ENCODE data around the gene WWC2.

WWC2 gene

DNA sequence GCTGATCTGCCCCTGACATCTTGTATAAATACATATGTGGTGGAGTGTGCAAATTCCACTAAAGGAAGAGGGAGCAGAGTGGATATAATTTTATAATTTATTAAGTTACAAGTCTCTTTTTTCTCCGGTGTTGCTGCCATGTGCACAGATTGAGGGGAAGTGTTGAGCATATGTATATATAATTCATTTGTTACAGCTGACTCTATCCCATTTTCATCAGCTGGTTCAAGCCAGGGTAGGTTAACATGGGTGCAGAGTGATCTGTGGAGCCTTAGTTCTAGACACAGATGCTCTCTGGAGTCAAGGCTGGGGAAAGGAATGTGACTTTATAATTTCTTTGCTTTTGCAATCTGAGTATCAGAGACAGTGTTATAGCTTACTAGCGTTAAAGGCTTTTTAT is 103.5 kb downstream of the WWC2 start:
- DNase-seq (ENCODE audit: low read depth): no peak

DNA sequence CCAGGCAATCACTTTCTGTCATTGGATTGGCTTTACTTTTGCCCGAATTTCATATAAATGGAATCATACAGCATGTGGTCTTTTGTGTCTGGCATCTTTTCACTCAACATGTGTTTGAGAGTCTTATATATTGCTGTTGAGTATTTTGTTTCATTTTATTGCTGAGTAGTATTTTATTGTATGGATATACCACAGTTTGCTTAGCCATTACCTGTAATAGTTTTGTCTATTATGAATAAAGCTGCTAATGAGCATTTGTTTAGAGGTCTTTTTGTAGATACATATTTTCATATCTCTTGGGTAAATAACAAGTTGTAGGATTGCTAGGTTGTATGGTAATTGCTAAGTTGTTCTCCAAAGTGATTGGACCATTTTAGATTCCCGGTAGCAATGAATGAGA is 105.7 kb downstream of the WWC2 start:
- DNase-seq (ENCODE audit: low read depth): no peak

DNA sequence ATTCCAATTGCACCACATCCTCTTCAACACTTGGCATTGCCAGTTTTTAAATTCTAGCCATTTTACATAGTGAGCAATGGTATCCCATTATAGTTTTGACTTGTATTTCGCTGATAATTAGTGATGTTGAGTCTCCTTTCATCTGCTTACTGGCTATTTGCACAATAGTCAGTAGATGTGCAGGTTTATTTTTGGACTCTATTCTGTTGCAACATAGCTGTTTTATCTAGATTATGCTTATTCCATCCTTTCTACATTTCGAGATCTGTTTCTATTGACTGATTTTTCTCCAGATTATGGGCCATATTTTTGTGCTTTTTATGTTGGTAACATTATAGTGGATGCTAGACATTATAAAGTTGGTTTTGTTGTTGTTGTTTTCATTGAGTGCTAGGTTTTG is 106.1 kb downstream of the WWC2 start:
- no peak for DNase-seq (ENCODE audit: low read depth)

DNA sequence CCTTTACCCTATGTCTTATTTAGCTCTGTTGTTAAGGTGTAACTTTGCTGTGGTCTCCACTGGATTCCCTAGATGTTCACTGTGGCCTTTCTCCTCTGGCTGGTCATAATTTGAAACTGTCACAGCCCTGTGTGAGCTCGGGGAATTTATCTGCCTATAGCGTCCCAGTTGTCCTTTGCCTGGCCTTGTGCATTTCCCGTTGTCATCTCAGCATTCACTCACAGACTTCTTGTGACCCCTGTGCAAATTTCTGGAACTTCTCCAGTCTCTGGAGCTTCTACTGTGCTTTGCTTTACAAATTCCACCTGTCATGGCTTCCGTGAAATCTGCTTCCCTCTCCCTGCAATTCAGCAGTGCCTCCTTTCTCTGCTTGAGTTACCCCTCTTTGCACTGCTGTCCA is 106.7 kb downstream of the WWC2 start:
- no peak for DNase-seq (ENCODE audit: low read depth)

DNA sequence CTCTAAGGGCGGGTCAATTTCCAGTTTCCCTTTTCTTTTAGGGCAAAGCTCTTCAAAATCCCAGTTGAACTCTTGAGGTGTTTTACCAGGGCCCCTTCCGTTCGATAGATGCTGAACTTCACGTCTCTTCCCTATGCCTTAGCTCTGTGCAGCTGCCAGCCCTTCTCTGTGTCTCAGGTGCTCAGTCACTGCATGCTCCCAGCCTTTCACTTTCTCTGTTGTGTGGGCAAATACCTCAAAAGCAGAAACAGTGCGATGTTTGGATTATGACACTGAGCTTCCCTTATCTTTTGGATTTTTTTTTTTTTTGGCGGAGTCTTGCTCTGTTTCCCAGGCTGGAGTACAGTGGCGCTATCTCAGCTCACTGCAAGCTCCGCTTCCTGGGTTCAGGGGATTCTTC is 112.5 kb downstream of the WWC2 start:
- no peak for DNase-seq (ENCODE audit: low read depth)

DNA sequence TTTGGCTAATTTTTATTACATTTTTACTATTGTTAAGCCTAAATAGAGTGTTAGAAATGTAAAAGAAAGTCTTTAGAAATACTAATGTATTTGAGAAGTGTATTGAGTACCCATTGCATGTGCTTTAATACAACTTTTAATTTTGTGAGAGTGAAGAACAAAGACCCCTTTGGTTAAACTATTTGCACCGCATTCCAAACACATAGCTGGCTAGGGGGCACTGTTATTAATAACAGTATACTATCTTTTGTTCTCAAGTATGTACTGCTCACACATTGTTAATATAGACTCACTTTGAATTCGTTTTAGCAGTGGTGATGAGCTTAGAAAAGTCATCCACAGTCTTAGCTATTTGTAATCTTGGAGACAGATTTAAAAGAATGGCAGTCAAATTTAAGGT is 114.9 kb downstream of the WWC2 start:
- DNase-seq (ENCODE audit: low read depth): no peak

DNA sequence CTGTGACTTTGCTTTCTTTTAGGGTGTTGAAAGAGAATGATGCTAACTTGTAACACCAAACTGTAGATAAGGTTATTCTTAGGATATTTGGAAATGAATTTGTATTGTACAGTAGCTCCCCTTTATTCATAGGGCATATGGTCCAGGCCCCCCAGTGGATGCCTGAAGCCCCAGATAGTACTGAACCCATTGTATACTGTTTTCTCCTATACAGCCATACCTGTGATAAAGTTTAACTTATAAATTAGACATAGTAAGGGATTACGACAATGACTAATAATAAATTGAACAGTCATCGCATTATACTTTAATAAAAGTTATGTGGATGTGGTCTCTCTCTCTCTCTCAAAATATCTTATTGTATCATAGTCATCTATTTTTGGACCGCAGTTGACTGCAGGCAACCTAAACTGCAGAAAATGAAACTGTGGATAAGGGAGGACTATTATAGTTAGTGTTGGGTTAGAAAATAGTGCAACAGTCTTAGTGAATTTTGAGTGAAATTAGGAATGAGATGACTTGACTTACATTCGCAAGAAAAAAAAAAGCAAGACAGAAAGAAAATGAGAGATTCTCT is 115.9 kb downstream of the WWC2 start:
- no peak for DNase-seq (ENCODE audit: low read depth)

DNA sequence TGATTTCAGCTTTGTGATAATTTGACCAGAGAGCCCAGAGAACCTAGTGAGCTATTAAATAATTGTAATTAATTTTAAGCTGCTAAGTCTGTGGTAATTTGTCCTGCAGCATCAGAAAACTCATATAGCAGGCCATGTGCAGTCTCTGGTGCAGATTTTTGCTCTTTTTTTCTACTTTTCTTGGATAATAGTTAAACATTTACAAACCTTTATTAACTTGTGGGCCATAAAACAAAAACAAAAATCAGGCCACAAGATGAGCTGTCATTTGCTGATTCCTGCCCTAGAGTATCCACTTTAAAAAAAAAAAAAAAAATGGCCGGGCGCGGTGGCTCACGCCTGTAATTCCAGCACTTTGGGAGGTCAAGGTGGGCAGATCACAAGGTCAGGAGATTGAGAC is 121.2 kb downstream of the WWC2 start:
- DNase-seq (ENCODE audit: low read depth): no peak

DNA sequence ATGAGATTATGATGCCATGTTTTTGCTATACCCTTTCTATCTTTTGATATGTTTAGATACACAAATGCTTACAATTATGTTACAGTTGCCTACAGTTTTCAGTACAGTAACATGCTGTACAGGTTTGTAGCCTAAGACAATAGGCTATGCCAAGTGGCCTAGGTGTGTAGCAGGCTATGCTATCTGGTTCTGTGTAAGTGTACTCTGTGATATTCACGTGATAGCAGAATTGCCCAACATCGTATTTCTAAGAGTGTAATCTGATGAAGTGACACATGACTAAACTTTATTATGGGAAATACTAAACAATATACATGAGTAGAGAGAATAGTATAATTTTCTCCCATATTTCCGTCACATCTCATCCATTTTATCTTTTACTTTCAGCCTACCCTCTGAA is 124.0 kb downstream of the WWC2 start:
- DNase-seq (ENCODE audit: low read depth): no peak

DNA sequence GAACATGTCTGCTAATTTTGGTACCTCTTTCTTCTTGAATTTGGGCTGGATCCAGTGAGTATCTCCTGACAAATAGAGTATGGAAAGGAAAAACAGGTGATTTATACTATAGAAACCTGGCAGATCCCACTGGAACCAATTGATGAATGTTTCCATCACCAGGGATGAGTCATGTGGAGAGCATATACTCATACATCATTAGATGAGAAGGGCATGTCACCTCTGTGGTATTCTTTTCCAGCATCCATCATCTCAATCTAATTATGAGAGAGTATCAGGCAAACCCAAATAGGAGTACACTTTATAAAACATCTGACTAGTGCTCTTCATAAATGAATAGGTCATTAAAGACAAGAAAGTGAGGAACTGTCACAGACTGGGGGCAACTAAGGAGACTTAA is 130.3 kb downstream of the WWC2 start:
- no peak for DNase-seq (ENCODE audit: low read depth)

DNA sequence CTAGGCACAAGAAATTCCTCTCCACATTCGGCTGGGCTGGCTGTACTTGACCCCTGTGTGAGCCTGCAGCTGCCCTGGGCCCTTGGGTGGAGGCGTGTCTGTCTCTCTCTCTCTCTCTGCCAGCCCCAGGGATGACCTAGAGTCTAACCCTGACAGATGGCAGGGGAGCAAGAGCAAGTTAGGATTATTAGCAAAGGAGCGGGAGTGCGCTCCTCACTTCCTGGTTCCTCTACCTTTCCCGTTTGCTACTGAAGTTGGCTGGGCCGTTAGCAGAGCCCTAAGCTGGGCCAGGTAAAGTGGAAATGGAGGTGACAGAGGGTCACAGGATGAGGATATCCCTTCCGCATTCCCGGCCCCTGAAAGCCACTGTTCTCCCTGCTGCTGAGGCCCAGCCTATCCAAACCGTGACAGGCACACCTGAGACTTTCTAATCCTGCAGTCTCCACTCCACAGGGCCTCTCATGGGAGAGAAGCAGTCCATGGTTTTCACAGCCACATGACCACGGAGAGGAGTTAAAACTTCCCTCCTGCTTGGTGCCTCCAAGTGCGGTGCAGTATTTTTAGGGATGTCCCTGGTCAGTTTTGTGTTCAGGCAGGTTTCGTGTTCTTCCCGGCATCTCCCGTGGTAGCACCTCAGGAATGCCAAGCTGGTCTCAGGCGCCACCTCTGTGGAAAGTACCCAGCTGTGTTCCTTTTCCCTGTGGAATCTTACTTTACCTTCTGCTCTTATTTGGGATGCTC is 141.7 kb downstream of the WWC2 start:
- no peak for DNase-seq (ENCODE audit: low read depth)

DNA sequence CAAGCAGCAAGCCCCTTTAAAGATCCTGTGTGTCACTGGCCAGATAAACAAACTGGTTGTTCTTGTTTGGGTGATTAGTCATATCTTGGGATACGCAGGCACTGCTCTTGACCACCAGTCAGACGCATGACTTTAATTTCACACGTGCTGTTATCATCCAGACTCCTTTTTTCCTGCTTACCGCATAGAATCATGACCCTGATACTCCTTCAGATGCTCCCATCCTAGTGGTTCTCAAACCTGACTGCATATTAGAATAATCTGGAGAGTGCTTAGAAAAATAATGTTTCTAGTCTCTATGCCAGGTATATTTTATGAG is 142.2 kb downstream of the WWC2 start:
- no peak for DNase-seq (ENCODE audit: low read depth)

DNA sequence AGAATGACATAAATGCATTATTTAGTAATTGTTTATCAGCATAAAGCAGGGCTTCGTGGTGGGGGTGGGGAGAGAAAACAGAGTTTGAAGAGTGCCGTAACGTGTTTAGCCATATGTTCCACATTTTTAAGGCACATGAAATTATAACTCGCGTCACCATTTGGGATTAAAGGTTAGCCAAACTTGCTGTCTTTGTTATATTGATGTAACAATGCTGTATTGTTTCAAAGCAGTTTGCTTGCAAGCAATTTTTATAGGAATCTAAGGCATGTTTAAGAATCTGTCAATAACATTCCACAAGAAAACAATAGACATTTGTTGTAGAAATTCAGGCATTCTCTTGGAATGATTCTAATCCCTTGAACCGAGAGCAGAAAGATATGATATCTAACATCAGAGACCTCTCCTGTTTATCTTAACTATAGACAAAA is 142.7 kb downstream of the WWC2 start:
- DNase-seq (ENCODE audit: low read depth): no peak

DNA sequence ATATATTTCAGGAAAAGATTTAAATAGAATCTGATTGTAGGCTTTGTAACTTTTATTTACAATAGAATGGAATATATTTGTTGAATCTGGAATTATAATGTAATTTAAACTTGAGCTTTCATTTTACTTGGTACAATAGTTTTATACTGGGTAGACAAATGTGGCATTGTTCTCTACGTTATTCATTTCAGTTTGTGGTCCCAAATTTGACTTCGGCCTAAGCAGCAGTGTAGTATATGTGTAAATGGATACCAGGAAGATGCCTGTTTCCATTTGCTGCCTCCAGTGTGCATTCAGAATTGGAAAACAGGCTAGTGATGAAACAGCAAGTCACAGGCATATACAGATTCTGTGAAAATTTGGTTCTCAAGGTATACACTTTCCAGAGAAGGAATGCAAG is 143.2 kb downstream of the WWC2 start:
- DNase-seq (ENCODE audit: low read depth): no peak

DNA sequence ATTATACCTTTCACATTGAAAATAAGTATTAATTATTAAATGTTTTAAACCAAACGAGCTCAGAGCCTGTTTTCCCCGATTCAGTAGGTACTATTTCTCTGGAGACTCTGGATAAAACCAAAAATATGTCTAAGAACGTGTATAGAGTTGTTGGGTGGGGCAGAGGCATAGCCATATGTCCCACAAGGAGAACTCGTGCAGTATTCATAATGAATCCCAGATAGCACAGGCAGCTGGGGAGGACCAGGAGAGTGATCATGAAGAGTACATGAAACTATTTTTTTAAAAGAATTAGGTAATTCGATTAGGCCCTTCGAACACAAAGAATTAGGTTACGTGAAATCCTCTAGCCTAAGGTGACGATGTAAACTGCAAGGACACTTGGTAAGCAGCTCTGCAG is 145.0 kb downstream of the WWC2 start:
- DNase-seq (ENCODE audit: low read depth): no peak

DNA sequence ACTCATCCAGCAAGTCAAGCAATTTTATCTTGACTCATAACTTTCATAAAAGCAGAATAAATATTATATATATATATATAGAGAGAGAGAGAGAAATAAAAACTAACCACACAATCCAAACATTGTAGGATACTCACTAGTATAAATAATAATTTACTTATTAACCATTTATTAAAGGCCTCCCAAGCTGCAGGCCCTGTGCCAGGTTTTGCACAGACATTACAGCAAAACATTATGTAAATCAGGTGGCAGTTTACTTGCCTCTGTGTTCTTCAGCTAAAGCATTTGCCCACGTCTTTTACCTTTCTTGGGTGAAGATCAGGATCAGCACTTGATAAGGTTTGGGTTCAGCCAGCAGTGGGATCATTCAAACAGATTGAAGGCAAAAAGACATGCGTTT is 145.4 kb downstream of the WWC2 start:
- no peak for DNase-seq (ENCODE audit: low read depth)

DNA sequence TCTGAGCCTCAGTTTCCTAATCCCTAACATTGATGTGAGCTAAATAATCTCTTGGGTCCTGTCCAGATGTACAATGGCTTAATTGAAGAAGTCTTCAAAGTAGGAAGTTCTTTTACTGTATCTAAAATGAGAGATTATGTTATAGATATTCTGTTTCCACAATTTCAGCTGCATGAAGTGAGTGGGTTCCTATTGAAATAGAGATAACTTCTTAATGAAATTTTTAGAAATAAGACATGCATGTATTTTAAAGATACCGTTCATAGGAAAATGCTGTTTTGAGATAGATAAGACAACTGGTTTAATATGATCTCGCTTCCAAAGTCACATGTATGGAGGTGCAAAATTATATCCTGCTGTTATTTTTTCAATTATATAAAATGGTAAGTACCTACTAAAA is 149.1 kb downstream of the WWC2 start:
- DNase-seq (ENCODE audit: low read depth): no peak

DNA sequence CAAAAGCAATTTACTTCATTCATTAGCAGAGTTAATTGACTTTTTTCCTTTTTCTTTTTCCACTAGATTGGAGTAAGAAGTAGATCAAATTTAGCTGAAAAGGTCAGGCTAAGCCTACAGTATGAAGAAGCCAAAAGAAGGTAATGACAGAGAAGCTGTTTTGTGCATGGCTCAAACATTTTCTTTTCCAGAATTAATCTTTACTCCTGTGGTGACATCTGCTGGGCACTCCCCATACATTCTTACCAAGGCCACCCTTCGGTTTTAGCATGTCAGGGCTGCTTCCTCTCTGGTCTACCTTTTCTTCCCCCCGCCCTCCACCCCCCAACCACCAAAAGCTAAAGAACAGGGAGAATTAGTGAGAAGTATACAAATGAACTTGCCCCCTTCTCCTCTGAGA is 150.8 kb downstream of the WWC2 start:
- DNase-seq (ENCODE audit: low read depth): no peak

DNA sequence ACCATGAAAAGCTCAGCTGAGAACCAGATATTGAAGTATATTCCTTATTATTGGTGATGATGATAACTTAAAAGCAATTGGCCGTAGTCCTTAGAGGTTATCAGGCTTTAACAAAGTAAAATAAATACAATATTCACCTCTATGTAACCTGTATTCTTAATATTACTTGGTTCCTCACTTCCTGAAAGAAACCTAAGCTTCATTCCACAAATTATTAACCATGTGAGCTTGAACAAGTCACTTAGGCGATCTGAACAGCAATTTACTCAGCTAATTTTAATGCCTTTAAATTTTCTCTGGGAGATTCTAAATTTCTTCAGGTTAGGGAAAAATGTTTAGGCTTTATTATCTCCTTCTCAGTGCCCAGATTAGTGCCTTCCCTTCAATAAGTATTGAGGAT is 151.8 kb downstream of the WWC2 start:
- DNase-seq (ENCODE audit: low read depth): no peak

DNA sequence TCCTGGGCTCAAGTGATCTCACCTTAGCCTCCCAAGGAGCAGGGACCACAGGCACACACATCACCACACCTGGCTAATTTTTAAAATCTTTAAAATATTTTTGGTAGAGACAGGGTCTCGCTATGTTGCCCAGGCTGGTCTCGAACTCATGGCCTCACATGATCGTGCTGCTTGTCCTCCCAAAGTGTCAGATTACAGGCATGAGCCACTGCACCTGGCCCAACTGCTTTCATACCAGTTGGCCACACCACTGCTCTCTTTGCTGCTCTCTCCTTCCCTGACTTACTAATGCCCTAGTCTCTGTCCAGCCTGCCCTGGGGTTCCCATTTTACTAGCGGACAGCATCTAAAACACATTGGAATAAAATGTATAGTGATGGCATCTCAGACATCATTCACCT is 153.9 kb downstream of the WWC2 start:
- no peak for DNase-seq (ENCODE audit: low read depth)

DNA sequence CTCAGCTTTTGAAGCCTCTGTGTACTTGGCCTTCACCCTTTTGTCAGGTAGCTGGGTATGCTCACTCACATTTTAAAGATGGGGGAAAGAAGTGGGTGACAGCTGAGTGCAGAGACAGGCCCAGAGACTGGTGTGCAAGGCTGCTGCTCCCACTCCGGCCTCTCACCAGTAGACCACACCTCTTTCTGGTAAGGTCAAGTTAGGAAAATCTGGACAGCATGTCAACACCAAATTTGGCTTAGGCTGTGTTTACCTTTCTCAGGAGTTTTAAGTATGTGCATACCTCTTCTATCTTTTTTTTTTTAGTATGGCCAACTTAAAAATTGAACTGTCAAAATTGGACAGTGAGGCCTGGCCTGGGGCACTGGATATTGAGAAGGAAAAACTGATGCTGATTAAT is 154.4 kb downstream of the WWC2 start:
- no peak for DNase-seq (ENCODE audit: low read depth)

DNA sequence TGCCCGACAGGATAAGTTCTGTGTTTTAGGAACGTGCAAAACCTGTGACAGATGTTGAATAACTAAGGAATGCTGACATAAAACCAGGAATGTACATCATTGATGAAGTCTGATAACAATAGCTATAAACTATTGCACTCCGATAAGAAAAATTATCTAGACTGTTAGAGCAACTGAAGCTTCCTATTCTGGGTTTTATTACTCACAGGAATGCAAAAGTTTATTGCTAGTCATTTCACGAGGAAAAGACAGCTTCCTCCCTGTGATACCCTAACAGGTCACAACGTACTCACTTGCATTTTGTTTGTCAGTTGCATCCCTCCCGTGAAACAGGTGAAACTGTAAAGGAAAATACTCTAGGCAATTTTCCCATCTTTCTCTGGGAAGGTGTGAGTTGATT is 155.1 kb downstream of the WWC2 start:
- DNase-seq (ENCODE audit: low read depth): no peak

DNA sequence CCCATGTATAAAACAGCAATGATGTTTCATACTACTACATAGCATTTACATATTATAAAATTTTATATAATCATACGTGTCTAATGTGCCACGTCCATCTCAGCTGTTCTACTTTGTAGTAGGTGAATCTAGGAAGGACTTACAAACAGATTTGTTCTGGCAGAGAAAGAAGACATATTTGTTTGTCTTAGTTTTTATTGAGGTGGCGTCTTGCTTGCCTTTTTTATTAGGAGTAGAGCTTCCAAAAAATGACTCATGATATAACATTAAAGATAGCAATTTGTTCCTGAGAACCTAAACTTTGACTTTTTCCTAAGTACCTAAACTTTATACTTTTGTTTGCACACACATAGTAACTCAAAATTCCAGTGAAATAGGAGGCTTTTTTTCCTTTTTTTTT is 156.4 kb downstream of the WWC2 start:
- DNase-seq (ENCODE audit: low read depth): no peak

DNA sequence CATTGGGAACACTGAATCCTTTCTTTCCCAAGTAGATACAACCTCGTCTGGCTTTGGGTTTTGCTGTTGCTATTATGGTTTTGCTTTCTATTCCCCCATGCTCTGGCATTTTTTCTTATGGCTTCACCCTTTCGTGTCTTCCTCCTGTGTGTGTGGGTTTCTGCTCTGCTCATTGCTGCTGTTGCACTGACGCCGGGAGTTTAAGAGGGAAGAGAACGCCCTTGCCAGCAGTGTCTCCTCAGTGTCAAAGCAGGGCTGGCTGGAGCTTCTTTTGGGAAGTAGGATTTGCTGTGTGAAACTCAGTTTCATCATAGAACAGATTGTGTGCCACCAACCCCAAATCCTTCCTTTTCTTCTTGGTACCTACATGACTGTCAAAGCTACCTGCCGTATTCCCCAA is 157.3 kb downstream of the WWC2 start:
- no peak for DNase-seq (ENCODE audit: low read depth)

Measured in activated T-cell treated with anti-CD3 and anti-CD28 coated beads for 48 hours (primary cell).